Esophagus muscularis mucosa (tissue), 4 donors: Measurements from ENCODE around the gene MRGPRX1. TPM values are rescaled to one million over a fixed set of nuclear protein-coding genes. Genes with fewer than 3 reads are reported as not detected.
"Not testable (repeated sequence)": the region's sequence is repeated elsewhere in the genome, so short reads cannot be mapped to it uniquely, and the experiment has no call there.

Experiments
- DNase-seq: peaks from one replicate; pipeline ENCODE4 v3.0.0-alpha.2; 2017; ENCODE audit errors: extremely low spot score
- H3K27ac ChIP-seq, 4 donors: fragments of 200-600 bp; sonication (generic); replicated peaks in 1 of 4; 1 replicate in 3 of 4; 2 replicates in 1 of 4; pipeline ENCODE4 v1.5.1; 2016 to 2019; ENCODE audit warnings: mild to moderate bottlenecking in 1 of 4
- H3K27me3 ChIP-seq, 4 donors: fragments of 200-600 bp; sonication (generic); one replicate each; pipeline versions ENCODE4 v1.5.1 to v1.6.0; 2016 to 2019
- H3K36me3 ChIP-seq, 4 donors: fragments of 200-600 bp; sonication (generic); one replicate each; pipeline ENCODE4 v1.5.1; 2016 to 2019
- H3K4me1 ChIP-seq, 4 donors: fragments of 200-600 bp; sonication (generic); one replicate each; pipeline ENCODE4 v1.5.1; 2016 to 2019
- H3K4me3 ChIP-seq, 4 donors: fragments of 200-600 bp; sonication (generic); 1 replicate in 2 of 4; 2 replicates in 2 of 4; pipeline ENCODE4 v1.5.1; 2016 to 2019; ENCODE audit warnings: mild to moderate bottlenecking in 4 of 4, moderate library complexity in 1 of 4
- H3K9me3 ChIP-seq, 4 donors: fragments of 200-600 bp; sonication (generic); 1 replicate in 3 of 4; 2 replicates in 1 of 4; pipeline ENCODE4 v1.5.1; 2016 to 2019
- EP300 ChIP-seq: sonication (generic); formaldehyde crosslinking; IDR thresholded peaks from one replicate; pipeline ENCODE4 v1.6.1; 2017; ENCODE audit warnings: antibody characterized with exemption
- POLR2A ChIP-seq: fragments of 450-650 bp; IDR thresholded peaks from one replicate; pipeline ENCODE4 v1.6.1; 2017; ENCODE audit warnings: antibody characterized with exemption, moderate library complexity, mild to moderate bottlenecking, low read depth
- POLR2AphosphoS5 ChIP-seq, 2 donors: sonication (generic); formaldehyde crosslinking; IDR thresholded peaks; one replicate each; pipeline ENCODE4 v1.6.1; 2017; ENCODE audit warnings: antibody characterized with exemption in 2 of 2
- WGBS: methylation state at CpG from one replicate; pipeline ENCODE4 v1.1.5; 2018; 5-methylcytosine and 5-hydroxymethylcytosine counted together
- intact Hi-C: fragments of 100-400 bp; cut with DNase I; formaldehyde crosslinking; loops from one replicate; pipeline ENCODE4 v1.15.1; 2023
- total RNA-seq, 4 donors: library from RNA; depleted of rRNA; stranded (reverse); fragments of >200 nt; gene quantifications; one replicate each; pipeline versions ENCODE4 v1.1.0 to v1.2.1, GENCODE V29; 2016
- TF ChIP-seq, protein P1 (sequence below), 3 experiments: fragments of 200-600 bp in 2 of 3; fragments of 450-650 bp in 1 of 3; sonication (generic) in 2 of 3; IDR thresholded peaks; one replicate each; pipeline ENCODE4 v1.5.1; 2017 to 2019; ENCODE audit warnings: antibody characterized with exemption in 3 of 3, mild to moderate bottlenecking in 2 of 3, moderate library complexity in 1 of 3

Gene MRGPRX1
- total RNA-seq, 4 donors from 2014 or later = not detected

DNA sequence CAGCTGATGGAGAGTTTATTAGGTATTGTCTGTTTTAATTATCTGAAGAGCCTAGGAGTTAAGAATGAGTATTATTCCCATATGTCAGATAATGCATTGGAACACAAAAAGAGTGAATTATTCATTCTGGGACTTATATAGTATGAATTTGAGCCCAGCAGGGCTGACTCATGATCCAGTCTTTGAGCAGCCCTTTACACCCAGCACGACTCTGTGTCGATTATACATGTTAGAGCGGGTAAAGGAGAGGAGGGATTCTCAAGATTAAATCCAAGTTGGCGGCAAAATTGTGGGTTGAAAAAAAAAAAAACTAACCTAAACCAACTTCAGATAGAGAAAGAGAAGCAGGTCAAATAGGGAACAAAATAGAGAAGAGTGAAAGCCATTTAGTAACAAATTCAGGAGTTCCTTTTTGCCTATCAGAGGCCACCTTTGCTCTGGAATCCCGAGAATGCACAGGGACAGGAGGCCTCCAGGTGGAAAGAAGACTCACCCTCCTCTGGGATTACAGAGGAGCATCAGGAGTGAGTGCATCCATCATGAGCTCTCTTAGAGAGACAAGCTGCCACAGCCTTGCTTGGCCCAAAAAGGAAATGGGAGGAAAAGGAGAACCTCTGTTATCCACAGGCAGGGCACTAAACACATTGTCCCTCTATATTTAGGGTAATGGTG lies 3.1 kb downstream of the MRGPRX1 start:
- no peaks in the 10 kb centered on the region for H3K36me3 ChIP-seq
- no peaks in the 10 kb centered on the region for H3K9me3 ChIP-seq
- H3K27me3 ChIP-seq = no peaks in the 10 kb centered on the region
- H3K4me3 ChIP-seq = no peak overlapping the region
- no peaks in the 10 kb centered on the region for H3K4me1 ChIP-seq
- H3K27ac ChIP-seq = no peak overlapping the region
- intact Hi-C loops = no loop called here
- TF ChIP-seq EP300 = no peak
- TF ChIP-seq, protein P1, sequence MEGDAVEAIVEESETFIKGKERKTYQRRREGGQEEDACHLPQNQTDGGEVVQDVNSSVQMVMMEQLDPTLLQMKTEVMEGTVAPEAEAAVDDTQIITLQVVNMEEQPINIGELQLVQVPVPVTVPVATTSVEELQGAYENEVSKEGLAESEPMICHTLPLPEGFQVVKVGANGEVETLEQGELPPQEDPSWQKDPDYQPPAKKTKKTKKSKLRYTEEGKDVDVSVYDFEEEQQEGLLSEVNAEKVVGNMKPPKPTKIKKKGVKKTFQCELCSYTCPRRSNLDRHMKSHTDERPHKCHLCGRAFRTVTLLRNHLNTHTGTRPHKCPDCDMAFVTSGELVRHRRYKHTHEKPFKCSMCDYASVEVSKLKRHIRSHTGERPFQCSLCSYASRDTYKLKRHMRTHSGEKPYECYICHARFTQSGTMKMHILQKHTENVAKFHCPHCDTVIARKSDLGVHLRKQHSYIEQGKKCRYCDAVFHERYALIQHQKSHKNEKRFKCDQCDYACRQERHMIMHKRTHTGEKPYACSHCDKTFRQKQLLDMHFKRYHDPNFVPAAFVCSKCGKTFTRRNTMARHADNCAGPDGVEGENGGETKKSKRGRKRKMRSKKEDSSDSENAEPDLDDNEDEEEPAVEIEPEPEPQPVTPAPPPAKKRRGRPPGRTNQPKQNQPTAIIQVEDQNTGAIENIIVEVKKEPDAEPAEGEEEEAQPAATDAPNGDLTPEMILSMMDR (IDR thresholded peaks at IDR 0.05) = no peak
- no peak for TF ChIP-seq POLR2A
- no peak for TF ChIP-seq POLR2AphosphoS5 (IDR thresholded peaks at IDR 0.05)
- DNase-seq = no peak
- 74% methylated on average over 5 of the region's 5 CpGs for WGBS

GRCh38 chr11:18934195-18934814 lies 4.9 kb downstream of the MRGPRX1 start:
- Histone ChIP-seq H3K9me3 (no peaks in the 10 kb centered on the region), H3K27ac (no peak overlapping the region), H3K4me1 (no peaks in the 10 kb centered on the region), H3K36me3 (no peaks in the 10 kb centered on the region), H3K4me3 (no peak overlapping the region), H3K27me3 (no peaks in the 10 kb centered on the region)
- DNase-seq = no peak
- intact Hi-C loops = no loop called here
- TF ChIP-seq, protein P1 (IDR thresholded peaks at IDR 0.05) = no peak
- TF ChIP-seq POLR2A (no peak), POLR2AphosphoS5 (IDR thresholded peaks at IDR 0.05) (no peak)
- 84% methylated on average over 21 of the region's 22 CpGs for whole genome bisulfite sequencing

- TF ChIP-seq, protein P1 (IDR thresholded peaks at IDR 0.05) = no peak
- no peak for TF ChIP-seq EP300
- no peak for TF ChIP-seq POLR2A
- no peak for TF ChIP-seq POLR2AphosphoS5 (IDR thresholded peaks at IDR 0.05)
- Histone ChIP-seq H3K4me3 (no peak overlapping the region), H3K27ac (no peak overlapping the region), H3K9me3 (no peaks in the 10 kb centered on the region), H3K36me3 (no peaks in the 10 kb centered on the region), H3K4me1 (no peaks in the 10 kb centered on the region), H3K27me3 (no peaks in the 10 kb centered on the region)
- intact Hi-C loops = no loop called here
- no peak for DNase-seq
- 79% methylated on average over 3 of the region's 3 CpGs for WGBS
Measured at GRCh38 chr11:18927550-18928322, 11.5 kb downstream of the MRGPRX1 start.

- WGBS = 72% methylated on average over 2 of the region's 2 CpGs
- DNase-seq, H3K27me3 ChIP-seq, H3K4me3 ChIP-seq, H3K36me3 ChIP-seq, H3K27ac ChIP-seq, H3K9me3 ChIP-seq, intact Hi-C loops, H3K4me1 ChIP-seq: not testable (repeated sequence)
Measured at GRCh38 chr11:18925426-18925825, 13.8 kb downstream of the MRGPRX1 start.

GRCh38 chr11:18912883-18913282 lies 26.3 kb downstream of the MRGPRX1 start:
- no peak overlapping the region for H3K4me3 ChIP-seq
- H3K4me1 ChIP-seq = no peaks in the 10 kb centered on the region
- H3K27me3 ChIP-seq = no peaks in the 10 kb centered on the region
- intact Hi-C loops = no loop called here
- WGBS = 49% methylated on average over 2 of the region's 2 CpGs
- H3K9me3 ChIP-seq = no peaks in the 10 kb centered on the region
- TF ChIP-seq EP300 (no peak), POLR2A (no peak), POLR2AphosphoS5 (IDR thresholded peaks at IDR 0.05) (no peak)
- TF ChIP-seq, protein P1 (IDR thresholded peaks at IDR 0.05) = no peak
- no peak overlapping the region for H3K27ac ChIP-seq
- no peak for DNase-seq
- H3K36me3 ChIP-seq = no peaks in the 10 kb centered on the region
